Stimulated activated naive B cell treated with anti-CD40 and anti-IgM and Interleukin-4, amounts not matched to agents 10 μg/mL and 1 μg/mL and 100 μg/mL, for 72 hours (primary cell): Measurements from ENCODE around the gene TENM4.

ENCODE experiments used
- ATAC-seq, 2 donors: fragments of 150-1000 bp; cut with Tn5 transposase; replicated peaks; 2 replicates each; pipeline ENCODE4 v1.10.0; 2021; ENCODE audit warnings: moderate library complexity in 1 of 2
- DNase-seq: peaks from one replicate; pipeline ENCODE4 v3.0.0; 2021
- H3K27ac Mint-ChIP-seq: one replicate; pipeline ENCODE4 v1.8.0; 2022; ENCODE audit warnings: mild to moderate bottlenecking, mixed read lengths
- H3K27me3 Mint-ChIP-seq, 2 donors: one replicate each; pipeline ENCODE4 v1.8.0; 2022; ENCODE audit warnings: mixed read lengths in 2 of 2
- H3K36me3 Mint-ChIP-seq, 2 donors: one replicate each; pipeline ENCODE4 v1.8.0; 2022; ENCODE audit warnings: mixed read lengths in 2 of 2, mild to moderate bottlenecking in 1 of 2
- H3K4me1 Mint-ChIP-seq, 2 donors: one replicate each; pipeline ENCODE4 v1.8.0; 2022; ENCODE audit warnings: mixed read lengths in 2 of 2, mild to moderate bottlenecking in 1 of 2
- H3K4me3 Mint-ChIP-seq, 2 donors: one replicate each; pipeline ENCODE4 v1.8.0; 2022; ENCODE audit warnings: mild to moderate bottlenecking in 2 of 2, mixed read lengths in 2 of 2, moderate library complexity in 1 of 2
- H3K9me3 Mint-ChIP-seq, 2 donors: one replicate each; pipeline ENCODE4 v1.8.0; 2022; ENCODE audit warnings: mixed read lengths in 2 of 2, mild to moderate bottlenecking in 1 of 2

The TENM4 gene

GRCh38 chr11:79049741-79050179, 391.1 kb downstream of the TENM4 start:
- no peak overlapping the region for H3K4me3 Mint-ChIP-seq
- H3K36me3 Mint-ChIP-seq = no peaks in the 10 kb centered on the region
- H3K27ac Mint-ChIP-seq = no peak overlapping the region
- H3K9me3 Mint-ChIP-seq = no peaks in the 10 kb centered on the region
- H3K4me1 Mint-ChIP-seq = no peaks in the 10 kb centered on the region
- H3K27me3 Mint-ChIP-seq = no peaks in the 10 kb centered on the region
- DNase-seq (no peak), ATAC-seq (no peak)

GRCh38 chr11:79047980-79048379, 392.9 kb downstream of the TENM4 start:
- no peak for DNase-seq
- Mint-ChIP-seq H3K27me3 (peaks cover 0 to 6% of the 10 kb centered on the region in 2 donors), H3K9me3 (peaks cover 0 to 1% of the 10 kb centered on the region in 2 donors), H3K4me3 (no peak overlapping the region), H3K4me1 (no peaks in the 10 kb centered on the region), H3K27ac (no peak overlapping the region), H3K36me3 (no peaks in the 10 kb centered on the region)
- ATAC-seq = no peak

- Mint-ChIP-seq H3K4me3 (no peak overlapping the region), H3K27me3 (peaks cover 5 to 6% of the 10 kb centered on the region in 2 donors), H3K9me3 (peaks cover 0 to 2% of the 10 kb centered on the region in 2 donors), H3K27ac (no peak overlapping the region), H3K36me3 (no peaks in the 10 kb centered on the region), H3K4me1 (no peaks in the 10 kb centered on the region)
- DNase-seq = no peak
- ATAC-seq = no peak
Observed at GRCh38 chr11:79047321-79047720, 393.5 kb downstream of the TENM4 start.

- Mint-ChIP-seq H3K4me1 (no peaks in the 10 kb centered on the region), H3K36me3 (no peaks in the 10 kb centered on the region), H3K4me3 (no peak overlapping the region), H3K27me3 (peaks cover 5 to 6% of the 10 kb centered on the region in 2 donors), H3K27ac (no peak overlapping the region), H3K9me3 (peaks cover 0 to 2% of the 10 kb centered on the region in 2 donors)
- no peak for DNase-seq
- no peak for ATAC-seq
Observed at GRCh38 chr11:79046366-79046765, 394.5 kb downstream of the TENM4 start.

GRCh38 chr11:79045800-79046304, 395.0 kb downstream of the TENM4 start:
- Mint-ChIP-seq H3K4me3 (no peak overlapping the region), H3K27me3 (peaks cover 5 to 6% of the 10 kb centered on the region in 2 donors), H3K9me3 (peaks cover 0 to 2% of the 10 kb centered on the region in 2 donors), H3K36me3 (no peaks in the 10 kb centered on the region), H3K27ac (no peak overlapping the region), H3K4me1 (no peaks in the 10 kb centered on the region)
- no peak for DNase-seq
- ATAC-seq = no peak

DNA sequence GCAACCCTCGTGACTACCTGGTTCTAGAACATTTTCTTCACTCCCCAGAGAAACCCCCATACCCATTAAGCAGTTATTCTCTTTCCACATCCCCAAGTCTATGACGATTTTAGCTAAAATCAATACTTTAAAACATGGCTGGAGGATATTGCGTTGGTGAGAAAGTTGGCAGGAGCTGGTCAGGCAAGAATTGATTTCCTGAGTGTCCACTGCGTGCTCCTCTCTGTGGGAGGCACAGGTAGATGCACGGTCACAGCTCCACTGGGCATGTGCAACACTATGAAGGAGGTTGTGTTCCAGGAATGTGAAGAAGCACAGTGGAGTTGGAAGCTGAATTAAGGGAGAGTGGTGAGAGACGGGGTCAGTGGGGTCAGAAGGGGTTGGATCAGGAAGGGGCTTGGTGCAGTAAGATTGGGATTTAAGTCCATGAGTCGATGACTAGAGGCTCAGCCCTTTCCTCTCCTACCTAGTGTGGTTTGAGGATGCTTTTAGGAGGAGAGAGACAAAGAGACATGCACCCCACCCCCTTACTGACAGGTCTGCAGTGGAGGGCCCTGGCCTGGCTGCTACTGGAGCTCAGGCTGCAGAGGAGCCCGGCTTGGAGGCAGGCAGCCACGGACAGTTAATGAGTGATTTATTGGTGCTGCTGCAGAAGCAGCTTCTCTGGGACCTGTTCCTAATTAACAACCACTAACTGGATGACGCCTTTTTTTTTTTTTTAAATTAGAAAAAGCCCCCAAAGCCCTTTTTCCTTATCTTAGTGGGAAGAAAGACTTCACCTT, 395.6 kb downstream of the TENM4 start:
- Mint-ChIP-seq H3K4me1 (no peaks in the 10 kb centered on the region), H3K27me3 (peaks cover 5 to 6% of the 10 kb centered on the region in 2 donors), H3K36me3 (no peaks in the 10 kb centered on the region), H3K4me3 (no peak overlapping the region), H3K27ac (no peak overlapping the region), H3K9me3 (peaks cover 0 to 2% of the 10 kb centered on the region in 2 donors)
- ATAC-seq (no peak), DNase-seq (no peak)

DNA sequence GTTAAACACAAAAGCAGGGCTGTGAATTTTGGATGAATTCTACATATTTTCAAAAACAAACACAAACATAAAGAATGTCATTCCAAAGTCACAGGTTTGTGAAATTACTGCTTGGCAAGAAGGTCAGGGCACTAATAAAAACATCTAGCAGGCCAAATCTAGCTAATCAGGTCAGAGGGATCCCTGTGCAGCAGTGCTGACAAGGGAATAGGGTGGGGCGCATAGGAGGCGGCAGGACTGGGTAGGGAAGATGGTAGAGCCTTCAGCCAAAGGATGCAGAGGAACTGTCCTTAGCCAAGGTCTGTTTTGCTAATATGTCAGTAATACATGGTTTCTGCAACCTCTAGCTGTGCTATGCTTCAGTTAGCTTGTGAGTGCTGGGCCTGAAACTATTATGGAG, 396.6 kb downstream of the TENM4 start:
- Mint-ChIP-seq H3K27me3 (peaks cover 5 to 6% of the 10 kb centered on the region in 2 donors), H3K9me3 (peaks cover 0 to 2% of the 10 kb centered on the region in 2 donors), H3K27ac (no peak overlapping the region), H3K4me1 (no peaks in the 10 kb centered on the region), H3K4me3 (no peak overlapping the region), H3K36me3 (no peaks in the 10 kb centered on the region)
- DNase-seq (no peak), ATAC-seq (no peak)

GRCh38 chr11:79043726-79044125, 397.1 kb downstream of the TENM4 start:
- H3K4me3 Mint-ChIP-seq = no peak overlapping the region
- peaks cover 0 to 2% of the 10 kb centered on the region in 2 donors for H3K9me3 Mint-ChIP-seq
- H3K27me3 Mint-ChIP-seq = peaks cover 5 to 6% of the 10 kb centered on the region in 2 donors
- H3K36me3 Mint-ChIP-seq = no peaks in the 10 kb centered on the region
- DNase-seq (no peak), ATAC-seq (no peak)
- no peaks in the 10 kb centered on the region for H3K4me1 Mint-ChIP-seq
- H3K27ac Mint-ChIP-seq = no peak overlapping the region

DNA sequence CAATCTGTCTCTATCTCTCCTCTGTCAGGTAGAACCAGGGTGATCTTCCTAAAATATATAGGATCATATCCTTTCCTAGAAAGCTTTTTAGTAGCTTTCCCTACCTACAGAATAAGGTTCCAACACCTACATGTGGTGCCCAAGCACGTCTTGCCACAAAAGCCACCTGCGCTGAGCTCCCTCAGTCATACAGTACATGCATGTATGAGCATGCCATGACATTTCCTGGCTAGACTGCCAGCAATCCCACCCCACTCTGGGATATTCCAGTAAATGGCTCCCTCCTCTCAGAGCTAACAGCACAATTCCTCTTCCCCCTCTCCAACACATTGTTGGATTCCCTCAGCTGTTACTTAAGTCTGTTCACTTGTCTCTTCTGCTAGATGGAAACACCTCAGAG, 398.0 kb downstream of the TENM4 start:
- ATAC-seq (no peak), DNase-seq (no peak)
- Mint-ChIP-seq H3K27ac (no peak overlapping the region), H3K36me3 (no peaks in the 10 kb centered on the region), H3K4me3 (no peak overlapping the region), H3K4me1 (no peaks in the 10 kb centered on the region), H3K9me3 (peaks cover 0 to 2% of the 10 kb centered on the region in 2 donors), H3K27me3 (peaks cover 5 to 6% of the 10 kb centered on the region in 2 donors)

GRCh38 chr11:79040348-79040747, 400.5 kb downstream of the TENM4 start:
- Mint-ChIP-seq H3K9me3 (peaks cover 0 to 2% of the 10 kb centered on the region in 2 donors), H3K36me3 (no peaks in the 10 kb centered on the region), H3K27ac (no peak overlapping the region), H3K27me3 (peaks cover 10 to 11% of the 10 kb centered on the region in 2 donors), H3K4me3 (no peak overlapping the region), H3K4me1 (no peaks in the 10 kb centered on the region)
- no peak for ATAC-seq
- no peak for DNase-seq

- Mint-ChIP-seq H3K9me3 (peaks cover 0 to 2% of the 10 kb centered on the region in 2 donors), H3K4me1 (no peaks in the 10 kb centered on the region), H3K36me3 (no peaks in the 10 kb centered on the region), H3K27ac (no peak overlapping the region), H3K4me3 (no peak overlapping the region), H3K27me3 (peaks cover 10% of the 10 kb centered on the region in 2 donors)
- no peak for ATAC-seq
- no peak for DNase-seq
Observed at GRCh38 chr11:79039122-79039521, 401.7 kb downstream of the TENM4 start.

- H3K36me3 Mint-ChIP-seq = no peaks in the 10 kb centered on the region
- H3K27ac Mint-ChIP-seq = no peak overlapping the region
- H3K4me3 Mint-ChIP-seq = no peak overlapping the region
- DNase-seq (no peak), ATAC-seq (no peak)
- H3K4me1 Mint-ChIP-seq = no peaks in the 10 kb centered on the region
- H3K27me3 Mint-ChIP-seq = peaks cover 21 to 22% of the 10 kb centered on the region in 2 donors
- H3K9me3 Mint-ChIP-seq = no peaks in the 10 kb centered on the region
Observed at GRCh38 chr11:79035881-79036280, 404.9 kb downstream of the TENM4 start.

DNA sequence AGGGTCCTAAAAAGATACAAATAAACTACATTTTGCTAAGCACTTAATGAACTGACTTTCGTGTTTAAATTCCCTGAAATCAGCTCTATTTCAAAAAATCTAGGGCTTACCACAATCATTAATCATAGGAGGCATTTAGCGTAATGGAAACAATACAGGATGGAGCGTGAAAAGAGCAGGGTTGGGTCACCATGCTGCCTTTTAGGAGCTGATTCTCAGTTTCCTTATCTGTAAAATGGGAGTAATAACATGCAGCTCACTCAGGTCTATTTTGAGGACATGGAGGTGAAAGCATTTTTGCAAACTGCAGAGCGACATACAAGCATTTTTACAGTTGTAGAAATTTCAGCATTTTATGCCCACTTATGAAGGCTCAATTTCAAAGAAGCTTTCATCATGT, 407.0 kb downstream of the TENM4 start:
- no peak for DNase-seq
- Mint-ChIP-seq H3K4me1 (no peaks in the 10 kb centered on the region), H3K4me3 (no peak overlapping the region), H3K36me3 (no peaks in the 10 kb centered on the region), H3K27ac (no peak overlapping the region), H3K27me3 (peaks cover 37 to 40% of the 10 kb centered on the region in 2 donors), H3K9me3 (no peaks in the 10 kb centered on the region)
- no peak for ATAC-seq

DNA sequence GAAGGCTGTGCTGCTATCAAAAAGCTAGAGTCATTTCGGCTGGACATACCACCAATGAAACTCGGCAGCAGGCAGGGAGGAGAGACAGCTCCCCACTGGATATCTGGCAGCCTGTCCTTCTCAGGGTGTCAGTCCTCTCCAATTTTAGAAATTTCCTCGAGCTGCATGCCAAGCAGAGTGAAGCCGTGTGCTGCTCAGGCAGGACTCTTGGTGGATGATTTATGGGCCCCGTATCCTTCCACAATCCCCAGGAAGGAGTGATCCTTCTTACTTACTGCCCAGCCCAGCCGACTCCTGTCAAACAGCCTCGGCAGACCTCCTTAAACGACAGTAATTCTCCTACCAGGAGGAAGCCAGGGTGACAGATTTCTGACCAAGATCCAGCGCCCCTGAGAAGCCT, 410.4 kb downstream of the TENM4 start:
- Mint-ChIP-seq H3K27ac (no peak overlapping the region), H3K4me1 (peaks cover 5 to 11% of the 10 kb centered on the region in 2 donors), H3K4me3 (no peak overlapping the region), H3K36me3 (no peaks in the 10 kb centered on the region), H3K9me3 (no peaks in the 10 kb centered on the region), H3K27me3 (peaks cover 51 to 58% of the 10 kb centered on the region in 2 donors)
- ATAC-seq (no peak), DNase-seq (no peak)

DNA sequence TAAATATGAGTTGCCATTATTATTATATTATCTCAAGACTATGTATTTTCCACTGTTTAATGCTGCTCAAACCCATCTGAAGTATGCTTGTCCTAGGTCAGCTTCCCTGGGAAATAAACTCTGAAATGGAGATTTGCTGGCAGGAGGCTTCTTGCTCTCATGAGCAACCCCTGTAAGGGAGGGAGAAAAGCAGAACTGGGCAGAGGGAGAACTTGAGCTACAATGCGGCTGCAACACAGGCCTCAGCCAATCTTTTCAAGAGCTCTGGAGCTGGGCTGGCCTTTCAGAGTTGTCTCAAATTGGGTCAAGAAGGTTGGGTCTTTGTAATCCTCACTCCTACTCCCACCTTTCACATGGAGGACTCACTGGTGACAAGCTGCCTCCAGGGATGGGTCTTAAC, 412.6 kb downstream of the TENM4 start:
- H3K27me3 Mint-ChIP-seq = peaks cover 50 to 72% of the 10 kb centered on the region in 2 donors
- H3K27ac Mint-ChIP-seq = no peak overlapping the region

More for the DNA sequence above, 412.6 kb downstream of the TENM4 start:
- Mint-ChIP-seq H3K9me3 (no peaks in the 10 kb centered on the region), H3K4me3 (no peak overlapping the region), H3K36me3 (no peaks in the 10 kb centered on the region), H3K4me1 (peaks cover 5 to 11% of the 10 kb centered on the region in 2 donors)
- ATAC-seq = peak in 1 of 2 donors; percentile 46
- no peak for DNase-seq
